Aorta (tissue), 5 donors: Measurements from ENCODE around the gene SSC5D. TPM values are rescaled to one million over a fixed set of nuclear protein-coding genes. Genes with fewer than 3 reads are reported as not detected.

Experiments
- ATAC-seq: fragments of 200-7000 bp; cut with Tn5 transposase; one replicate; pipeline ENCODE4 v1.9.1; 2022; ENCODE audit warnings: moderate library complexity; ENCODE audit not compliant: low FRiP score
- DNase-seq, 2 donors: peaks; one replicate each; pipeline ENCODE4 v3.0.0-alpha.2; 2020
- H3K27ac ChIP-seq, 2 donors: one replicate each; pipeline ENCODE4 v1.5.1; 2013; ENCODE audit warnings: low read length in 2 of 2, mild to moderate bottlenecking in 2 of 2, moderate library complexity in 2 of 2, control low read depth in 1 of 2, inconsistent platforms in 1 of 2, low read depth in 1 of 2
- H3K27me3 ChIP-seq, 2 donors: one replicate each; pipeline ENCODE4 v1.6.1; 2013; ENCODE audit warnings: control low read depth in 1 of 2, low read length in 1 of 2, mild to moderate bottlenecking in 1 of 2, moderate library complexity in 1 of 2; ENCODE audit not compliant: insufficient read depth in 2 of 2, control insufficient read depth in 1 of 2
- H3K36me3 ChIP-seq, 2 donors: one replicate each; pipeline ENCODE4 v1.6.1; 2013; ENCODE audit warnings: control low read depth in 1 of 2, low read length in 1 of 2, mild to moderate bottlenecking in 1 of 2; ENCODE audit not compliant: insufficient read depth in 2 of 2, control insufficient read depth in 1 of 2
- H3K4me1 ChIP-seq, 2 donors: one replicate each; pipeline ENCODE4 v1.6.1; 2013; ENCODE audit warnings: low read length in 2 of 2, control low read depth in 1 of 2, mild to moderate bottlenecking in 1 of 2, moderate library complexity in 1 of 2; ENCODE audit not compliant: insufficient read depth in 2 of 2, control insufficient read depth in 1 of 2
- H3K4me3 ChIP-seq, 2 donors: one replicate each; pipeline ENCODE4 v1.5.1; 2013; ENCODE audit warnings: low read length in 2 of 2, control low read depth in 1 of 2, mild to moderate bottlenecking in 1 of 2
- H3K9me3 ChIP-seq: one replicate; pipeline ENCODE4 v1.6.1; 2013; ENCODE audit warnings: mild to moderate bottlenecking, low read length; ENCODE audit not compliant: control insufficient read depth
- WGBS, 2 donors: extraction: QIAGEN DNeasy Blood & Tissue Kit; methylation state at CpG; one replicate each; pipeline ENCODE4 v1.1.7; 2013; 5-methylcytosine and 5-hydroxymethylcytosine counted together
- intact Hi-C, 2 donors: fragments of 100-400 bp; cut with DNase I; formaldehyde crosslinking; loops; one replicate each; pipeline versions ENCODE4 v1.14.2 to v1.15.0; 2022
- polyA plus RNA-seq, 2 donors: library from polyadenylated mRNA; stranded (reverse); fragments of 200-250 nt; gene quantifications; one replicate each; pipeline ENCODE4 v1.2.3, GENCODE V29; 2013
- total RNA-seq, 2 donors: library from RNA; stranded (reverse); fragmentation: NEBNext Ultra II Directional; extraction: Animal tissue kit (Norgen Biotek cat#: 25700); gene quantifications; one replicate each; pipeline ENCODE4 v1.2.1, GENCODE V29; 2021
- donor health status: healthy with polysubstance abuse.
- donor health status: Bipolar disorder and iron deficiency.
- donor health status: DM: no; HTN: no; CAD: no.
- donor health status: DM: no; HTN: no; CAD: no.
- donor health status: DM: yes; HTN: yes; CAD: no.

SSC5D gene
- total and polyA plus RNA-seq, 4 donors = 1.6 to 64.1 (median 6.2) TPM

GRCh38 chr19:55550321-55550650 lies 62.0 kb downstream of the SSC5D start:
- H3K9me3 ChIP-seq = no peaks in the 10 kb centered on the region
- no peak overlapping the region for H3K27ac ChIP-seq
- intact Hi-C loops = no loop called here
- 68 to 70% methylated on average over 7 of the region's 7 CpGs for WGBS, 2 donors
- DNase-seq (no peak), ATAC-seq (no peak)
- no peaks in the 10 kb centered on the region for H3K27me3 ChIP-seq
- no peak overlapping the region for H3K4me3 ChIP-seq
- H3K4me1 ChIP-seq = no peaks in the 10 kb centered on the region
- no peaks in the 10 kb centered on the region for H3K36me3 ChIP-seq

GRCh38 chr19:55552206-55552605 lies 64.0 kb downstream of the SSC5D start:
- intact Hi-C loops = no loop called here
- no peaks in the 10 kb centered on the region for H3K27me3 ChIP-seq
- no peaks in the 10 kb centered on the region for H3K4me1 ChIP-seq
- WGBS, 2 donors = 71 to 77% methylated on average over 5 of the region's 5 CpGs
- H3K36me3 ChIP-seq = no peaks in the 10 kb centered on the region
- H3K27ac ChIP-seq = no peak overlapping the region
- no peak for DNase-seq
- no peak for ATAC-seq
- H3K9me3 ChIP-seq = no peaks in the 10 kb centered on the region
- H3K4me3 ChIP-seq = no peak overlapping the region

GRCh38 chr19:55552620-55553019 lies 64.4 kb downstream of the SSC5D start:
- H3K4me1 ChIP-seq = no peaks in the 10 kb centered on the region
- H3K27me3 ChIP-seq = no peaks in the 10 kb centered on the region
- DNase-seq (no peak), ATAC-seq (no peak)
- intact Hi-C loops = no loop called here
- no peak overlapping the region for H3K4me3 ChIP-seq
- H3K36me3 ChIP-seq = no peaks in the 10 kb centered on the region
- no peak overlapping the region for H3K27ac ChIP-seq
- no peaks in the 10 kb centered on the region for H3K9me3 ChIP-seq
- 50 to 51% methylated on average over 13 of the region's 13 CpGs for WGBS, 2 donors

GRCh38 chr19:55553217-55554182 lies 65.3 kb downstream of the SSC5D start:
- H3K27me3 ChIP-seq = no peaks in the 10 kb centered on the region
- intact Hi-C loops = no loop called here
- no peaks in the 10 kb centered on the region for H3K4me1 ChIP-seq
- H3K9me3 ChIP-seq = no peaks in the 10 kb centered on the region
- H3K4me3 ChIP-seq = no peak overlapping the region
- DNase-seq (no peak), ATAC-seq (no peak)
- 63 to 66% methylated on average over 13 of the region's 13 CpGs for WGBS, 2 donors
- H3K27ac ChIP-seq = no peak overlapping the region
- H3K36me3 ChIP-seq = no peaks in the 10 kb centered on the region

- Histone ChIP-seq H3K4me3 (no peak overlapping the region), H3K27ac (no peak overlapping the region), H3K27me3 (no peaks in the 10 kb centered on the region), H3K36me3 (no peaks in the 10 kb centered on the region), H3K9me3 (no peaks in the 10 kb centered on the region), H3K4me1 (no peaks in the 10 kb centered on the region)
- ATAC-seq (no peak), DNase-seq (no peak)
- intact Hi-C loops = no loop called here
- WGBS, 2 donors = 90 to 93% methylated on average over 9 of the region's 9 CpGs
Observed at GRCh38 chr19:55554302-55554701, 66.1 kb downstream of the SSC5D start.

- no peaks in the 10 kb centered on the region for H3K36me3 ChIP-seq
- H3K9me3 ChIP-seq = no peaks in the 10 kb centered on the region
- no peaks in the 10 kb centered on the region for H3K4me1 ChIP-seq
- H3K27me3 ChIP-seq = no peaks in the 10 kb centered on the region
- 75 to 77% methylated on average over 8 of the region's 8 CpGs for WGBS, 2 donors
- intact Hi-C loops = no loop called here
- H3K27ac ChIP-seq = no peak overlapping the region
- H3K4me3 ChIP-seq = no peak overlapping the region
- ATAC-seq (no peak), DNase-seq (no peak)
Observed at GRCh38 chr19:55554741-55555152, 66.5 kb downstream of the SSC5D start.

GRCh38 chr19:55559684-55560083 lies 71.4 kb downstream of the SSC5D start:
- H3K27me3 ChIP-seq = no peaks in the 10 kb centered on the region
- no peaks in the 10 kb centered on the region for H3K4me1 ChIP-seq
- H3K36me3 ChIP-seq = no peaks in the 10 kb centered on the region
- DNase-seq (no peak), ATAC-seq (no peak)
- no peak overlapping the region for H3K27ac ChIP-seq
- intact Hi-C loops = no loop called here
- H3K9me3 ChIP-seq = peaks cover 2% of the 10 kb centered on the region
- no peak overlapping the region for H3K4me3 ChIP-seq
- 73 to 85% methylated on average over 9 of the region's 9 CpGs for WGBS, 2 donors

- WGBS, 2 donors = 10 to 12% methylated on average over 12 of the region's 12 CpGs
- peaks cover 2% of the 10 kb centered on the region for H3K9me3 ChIP-seq
- no peaks in the 10 kb centered on the region for H3K36me3 ChIP-seq
- no peak overlapping the region for H3K4me3 ChIP-seq
- H3K27ac ChIP-seq = no peak overlapping the region
- H3K27me3 ChIP-seq = no peaks in the 10 kb centered on the region
- intact Hi-C loops = no loop called here
- no peak for ATAC-seq
- no peak for DNase-seq
- no peaks in the 10 kb centered on the region for H3K4me1 ChIP-seq
Observed at GRCh38 chr19:55563261-55563690, 75.0 kb downstream of the SSC5D start.

GRCh38 chr19:55566823-55567222 lies 78.6 kb downstream of the SSC5D start:
- WGBS, 2 donors = 29 to 37% methylated on average over 9 of the region's 9 CpGs
- intact Hi-C loops = no loop called here
- H3K4me1 ChIP-seq = no peaks in the 10 kb centered on the region
- no peaks in the 10 kb centered on the region for H3K9me3 ChIP-seq
- no peak overlapping the region for H3K27ac ChIP-seq
- no peaks in the 10 kb centered on the region for H3K36me3 ChIP-seq
- DNase-seq (no peak), ATAC-seq (no peak)
- no peak overlapping the region for H3K4me3 ChIP-seq
- no peaks in the 10 kb centered on the region for H3K27me3 ChIP-seq
